ENCODE data around the gene ZNF648.

ZNF648 gene, protein sequence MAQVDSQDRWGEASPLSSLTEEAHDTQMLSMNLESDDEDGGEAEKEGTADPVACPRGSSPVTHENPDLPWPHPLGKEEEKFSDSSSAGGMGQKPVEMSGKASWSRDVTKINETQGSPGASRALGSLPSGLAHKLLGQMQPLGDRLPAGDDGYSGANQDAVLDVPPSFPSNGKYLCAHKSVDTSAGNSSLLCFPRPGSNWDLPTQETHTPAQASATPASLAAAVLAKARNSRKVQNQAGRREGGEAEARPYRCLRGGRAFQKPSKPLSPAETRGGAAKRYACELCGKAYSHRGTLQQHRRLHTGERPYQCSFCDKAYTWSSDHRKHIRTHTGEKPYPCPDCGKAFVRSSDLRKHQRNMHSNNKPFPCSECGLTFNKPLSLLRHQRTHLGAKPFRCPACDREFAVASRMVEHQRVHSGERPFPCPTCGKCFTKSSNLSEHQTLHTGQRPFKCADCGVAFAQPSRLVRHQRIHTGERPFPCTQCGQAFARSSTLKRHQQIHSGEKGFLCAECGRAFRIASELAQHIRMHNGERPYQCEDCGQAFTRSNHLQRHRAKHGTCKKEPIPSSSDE

DNA sequence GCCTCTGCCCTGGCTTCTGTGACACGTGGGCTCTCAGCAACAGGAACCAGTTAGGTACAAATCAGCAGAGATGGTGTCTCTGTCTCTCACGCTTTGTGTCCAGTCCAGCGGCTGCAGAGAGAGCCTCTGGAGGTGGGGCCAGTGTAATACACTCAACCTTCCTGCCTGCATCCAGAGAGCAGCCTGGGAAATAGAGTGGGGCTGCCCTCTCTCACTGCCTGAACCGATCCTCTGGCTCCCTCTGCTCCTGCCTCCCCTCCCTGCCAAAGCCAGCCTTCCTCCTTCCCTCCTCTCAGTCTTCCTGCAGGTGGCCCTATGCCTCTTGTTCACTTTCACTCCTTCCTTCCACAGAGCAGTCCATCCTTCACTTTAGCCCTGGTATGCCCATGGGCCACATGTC is at the start of gene ZNF648:
ZNF648 (minus strand) TSS at position 119 of the 400 bp plus-strand sequence. CDS start 3,702 bp downstream, outside the sequence.
- TF ChIP-seq, protein P1, sequence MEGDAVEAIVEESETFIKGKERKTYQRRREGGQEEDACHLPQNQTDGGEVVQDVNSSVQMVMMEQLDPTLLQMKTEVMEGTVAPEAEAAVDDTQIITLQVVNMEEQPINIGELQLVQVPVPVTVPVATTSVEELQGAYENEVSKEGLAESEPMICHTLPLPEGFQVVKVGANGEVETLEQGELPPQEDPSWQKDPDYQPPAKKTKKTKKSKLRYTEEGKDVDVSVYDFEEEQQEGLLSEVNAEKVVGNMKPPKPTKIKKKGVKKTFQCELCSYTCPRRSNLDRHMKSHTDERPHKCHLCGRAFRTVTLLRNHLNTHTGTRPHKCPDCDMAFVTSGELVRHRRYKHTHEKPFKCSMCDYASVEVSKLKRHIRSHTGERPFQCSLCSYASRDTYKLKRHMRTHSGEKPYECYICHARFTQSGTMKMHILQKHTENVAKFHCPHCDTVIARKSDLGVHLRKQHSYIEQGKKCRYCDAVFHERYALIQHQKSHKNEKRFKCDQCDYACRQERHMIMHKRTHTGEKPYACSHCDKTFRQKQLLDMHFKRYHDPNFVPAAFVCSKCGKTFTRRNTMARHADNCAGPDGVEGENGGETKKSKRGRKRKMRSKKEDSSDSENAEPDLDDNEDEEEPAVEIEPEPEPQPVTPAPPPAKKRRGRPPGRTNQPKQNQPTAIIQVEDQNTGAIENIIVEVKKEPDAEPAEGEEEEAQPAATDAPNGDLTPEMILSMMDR (conservative IDR thresholded peaks at IDR 0.05; ENCODE audit: low read depth, low read length) = no peak
- Histone ChIP-seq H3K4me3 (IDR thresholded peaks at IDR 0.05; ENCODE audit: insufficient read depth, low read depth, low read length) (no peak within 1 kb of the TSS), H3K27ac (no peak within 1 kb of the TSS), H3K4me2 (no peak within 1 kb of the TSS), H3K9ac (no peak within 1 kb of the TSS), H3K36me3 (ENCODE audit: insufficient read depth) (no peaks in the 10 kb centered on the region), H2AFZ (ENCODE audit: low read depth) (no peak within 1 kb of the TSS), H3K27me3 (ENCODE audit: insufficient read depth, low read depth) (no peaks in the 10 kb centered on the region), H3K79me2 (ENCODE audit: insufficient read depth, low read depth) (no peaks in the 10 kb centered on the region), H4K20me1 (ENCODE audit: insufficient read depth) (no peaks in the 10 kb centered on the region), H3K4me1 (ENCODE audit: low read depth, poor library complexity, severe bottlenecking) (no peaks in the 10 kb centered on the region)

DNA sequence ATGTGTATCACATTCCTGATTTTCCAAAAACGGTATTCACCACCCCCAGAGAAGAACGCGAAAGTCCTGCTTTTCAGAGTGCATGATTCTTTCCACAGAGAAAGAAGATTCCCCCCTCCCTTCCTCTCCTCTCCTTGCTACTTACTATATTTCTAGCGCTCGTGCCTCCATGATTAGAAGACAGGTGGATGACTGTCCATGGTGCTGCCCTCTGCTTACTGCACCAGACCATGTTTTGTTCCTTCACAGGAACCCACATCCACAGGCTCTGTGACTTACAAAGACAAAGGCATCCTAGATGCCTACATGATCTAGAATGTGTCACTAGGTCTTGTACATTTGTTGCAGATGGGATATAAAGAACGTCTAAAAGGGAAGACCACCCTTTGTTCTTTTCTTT is 49.1 kb upstream of the ZNF648 start:
- TF ChIP-seq, protein P1 (conservative IDR thresholded peaks at IDR 0.05; ENCODE audit: low read depth, low read length) = no peak
- H3K9ac ChIP-seq = no peak overlapping the region
- H3K79me2 ChIP-seq (ENCODE audit: insufficient read depth, low read depth) = no peaks in the 10 kb centered on the region
- no peaks in the 10 kb centered on the region for H3K36me3 ChIP-seq (ENCODE audit: insufficient read depth)
- no peaks in the 10 kb centered on the region for H3K27me3 ChIP-seq (ENCODE audit: insufficient read depth, low read depth)
- no peaks in the 10 kb centered on the region for H3K4me1 ChIP-seq (ENCODE audit: low read depth, poor library complexity, severe bottlenecking)
- no peak overlapping the region for H3K4me2 ChIP-seq
- no peak overlapping the region for H3K4me3 ChIP-seq (IDR thresholded peaks at IDR 0.05; ENCODE audit: insufficient read depth, low read depth, low read length)
- no peaks in the 10 kb centered on the region for H4K20me1 ChIP-seq (ENCODE audit: insufficient read depth)
- no peak overlapping the region for H2AFZ ChIP-seq (ENCODE audit: low read depth)
- no peak overlapping the region for H3K27ac ChIP-seq

DNA sequence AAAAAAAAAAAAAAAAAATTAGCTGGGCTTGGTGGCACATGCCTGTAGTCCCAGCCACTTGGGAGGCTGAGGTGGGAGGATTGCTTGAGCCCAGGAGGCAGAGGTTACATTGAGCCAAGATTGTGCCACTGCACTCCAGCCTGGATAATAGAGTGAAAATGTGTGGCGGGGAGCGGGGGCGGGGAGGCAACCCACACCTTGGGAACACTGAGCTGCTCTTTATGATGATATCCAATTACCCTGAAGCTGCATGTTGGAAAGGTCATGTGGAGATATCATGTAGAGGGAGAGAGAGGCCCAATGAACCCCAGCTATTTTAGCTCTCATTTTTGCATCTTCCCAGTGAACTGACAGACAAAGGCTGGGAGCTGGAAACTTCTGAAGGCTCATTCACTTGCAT is 48.3 kb upstream of the ZNF648 start:
- Histone ChIP-seq H3K27me3 (ENCODE audit: insufficient read depth, low read depth) (no peaks in the 10 kb centered on the region), H3K4me1 (ENCODE audit: low read depth, poor library complexity, severe bottlenecking) (no peaks in the 10 kb centered on the region), H3K79me2 (ENCODE audit: insufficient read depth, low read depth) (no peaks in the 10 kb centered on the region), H3K27ac (no peak overlapping the region), H3K4me3 (IDR thresholded peaks at IDR 0.05; ENCODE audit: insufficient read depth, low read depth, low read length) (no peak overlapping the region), H3K36me3 (ENCODE audit: insufficient read depth) (no peaks in the 10 kb centered on the region), H4K20me1 (ENCODE audit: insufficient read depth) (no peaks in the 10 kb centered on the region), H3K9ac (no peak overlapping the region), H2AFZ (ENCODE audit: low read depth) (no peak overlapping the region), H3K4me2 (no peak overlapping the region)
- TF ChIP-seq, protein P1 (conservative IDR thresholded peaks at IDR 0.05; ENCODE audit: low read depth, low read length) = no peak

DNA sequence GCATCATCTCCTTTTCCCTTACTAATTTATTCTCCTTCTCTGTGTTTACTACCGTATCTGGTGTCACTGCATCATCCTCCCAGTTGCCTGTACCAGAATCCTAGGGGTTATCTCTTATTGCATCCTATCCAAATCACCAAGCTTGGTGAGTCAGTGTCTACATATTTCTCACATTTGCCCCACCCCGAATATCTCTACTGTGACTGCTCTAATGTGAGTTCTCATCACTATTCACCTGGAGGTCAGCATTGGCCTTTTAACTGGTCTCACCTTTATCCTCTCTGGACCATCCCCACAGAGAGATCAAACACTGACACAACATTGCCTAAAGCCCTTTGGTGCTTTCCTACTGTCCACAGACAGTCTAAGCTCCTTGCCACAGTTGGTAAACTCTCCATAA is 45.7 kb upstream of the ZNF648 start:
- Histone ChIP-seq H3K27me3 (ENCODE audit: insufficient read depth, low read depth) (no peaks in the 10 kb centered on the region), H3K4me2 (no peak overlapping the region), H4K20me1 (ENCODE audit: insufficient read depth) (no peaks in the 10 kb centered on the region), H3K4me3 (IDR thresholded peaks at IDR 0.05; ENCODE audit: insufficient read depth, low read depth, low read length) (no peak overlapping the region), H3K36me3 (ENCODE audit: insufficient read depth) (no peaks in the 10 kb centered on the region), H3K4me1 (ENCODE audit: low read depth, poor library complexity, severe bottlenecking) (no peaks in the 10 kb centered on the region), H2AFZ (ENCODE audit: low read depth) (no peak overlapping the region), H3K79me2 (ENCODE audit: insufficient read depth, low read depth) (no peaks in the 10 kb centered on the region), H3K27ac (no peak overlapping the region), H3K9ac (no peak overlapping the region)
- TF ChIP-seq, protein P1 (conservative IDR thresholded peaks at IDR 0.05; ENCODE audit: low read depth, low read length) = no peak
